ENCODE results near the gene LAMC2. TPM values are rescaled to one million over a fixed set of nuclear protein-coding genes. Genes with fewer than 3 reads are reported as not detected.

The LAMC2 gene
- total RNA-seq, 5 donors from 2014 or later (not counting 1 experiment from before 2014, with no cell fraction given): 0.03 to 0.15 (median 0.09) TPM; not detected in 2

DNA sequence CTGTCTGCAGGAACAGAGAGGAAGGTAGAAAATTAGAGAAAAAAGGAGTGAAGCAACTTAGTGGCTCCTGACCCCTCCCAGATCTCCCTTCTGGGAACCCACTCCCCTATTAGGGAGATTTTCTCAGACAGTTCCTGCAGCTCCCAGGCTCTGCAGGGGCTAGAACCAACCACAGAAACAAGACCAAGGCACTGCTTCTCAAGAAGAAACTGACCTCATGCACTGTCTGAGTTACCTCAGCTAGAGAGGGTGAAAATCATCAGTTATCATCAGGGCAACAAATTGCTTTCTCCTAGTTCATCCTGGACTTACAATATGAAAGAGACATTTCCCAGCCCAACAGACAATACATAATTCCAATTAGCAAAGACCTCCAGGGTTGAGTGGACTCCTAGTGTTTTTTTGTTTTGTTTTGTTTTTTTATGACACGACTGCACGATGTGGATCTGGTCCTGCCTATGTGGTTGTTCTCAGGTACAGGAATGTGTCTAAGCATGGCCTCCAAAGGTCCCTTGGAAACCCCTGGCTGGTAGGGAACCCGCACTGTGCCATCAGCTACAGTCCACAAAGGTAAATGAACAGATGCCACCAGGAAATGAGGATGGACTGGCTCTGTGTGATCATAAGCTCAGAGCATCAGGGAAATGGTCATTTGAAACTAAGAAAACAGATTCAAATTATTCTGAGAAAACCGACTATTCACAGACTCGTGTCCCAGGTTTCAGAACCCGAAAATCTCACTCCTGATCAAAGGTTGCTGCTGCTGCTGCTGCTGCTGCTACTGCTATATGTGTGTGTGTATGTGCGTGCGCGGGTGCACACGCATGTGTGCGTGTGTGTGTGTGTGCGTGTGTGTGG, 65.3 kb downstream of the LAMC2 start:
- H3K27ac Mint-ChIP-seq: no peak overlapping the region
- CTCF ChIA-PET: no interaction called here
- POLR2A ChIA-PET: no interaction called here

DNA sequence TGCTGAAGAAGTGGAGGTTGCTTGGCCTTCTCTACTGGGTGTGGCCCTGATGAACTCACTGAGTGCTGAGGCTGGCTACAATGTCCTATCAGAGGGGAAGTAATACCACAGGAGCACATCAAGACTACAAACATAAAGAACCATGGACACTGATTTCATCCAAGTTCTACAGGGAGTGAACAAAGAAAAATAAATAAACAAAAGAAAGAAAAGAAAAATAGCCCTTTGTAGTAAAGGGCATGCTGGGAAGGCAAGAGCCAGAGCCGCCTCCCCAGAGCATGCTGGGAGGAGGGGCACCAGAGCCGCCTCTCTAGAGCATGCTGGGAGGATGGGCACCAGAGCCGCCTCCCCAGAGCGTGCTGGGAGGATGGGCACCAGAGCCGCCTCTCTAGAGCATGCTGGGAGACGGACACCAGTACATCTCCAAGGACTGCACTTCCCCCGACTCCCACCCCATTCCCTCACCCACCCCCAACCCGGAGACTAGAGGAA, 65.9 kb downstream of the LAMC2 start:
- Mint-ChIP-seq H3K27me3 (peaks cover 10 to 14% of the 10 kb centered on the region in 2 donors), H3K27ac (no peak overlapping the region), H3K36me3 (no peaks in the 10 kb centered on the region), H3K4me3 (no peak overlapping the region), H3K9me3 (peaks cover 0 to 3% (median 0%) of the 10 kb centered on the region in 3 donors), H3K4me1 (no peaks in the 10 kb centered on the region)
- ChIA-PET CTCF (no interaction called here), POLR2A (no interaction called here)
- H3K36me3 ChIP-seq (ENCODE audit: control insufficient read depth in 2 of 2, extremely low read depth in 1 of 2, insufficient read depth in 1 of 2, low read length in 1 of 2): no peaks in the 10 kb centered on the region
- no peak for DNase-seq
- H3K4me3 ChIP-seq (ENCODE audit: control insufficient read depth in 1 of 2, extremely low read depth in 1 of 2, low read length in 1 of 2): no peak overlapping the region
- no peak for ATAC-seq (replicated peaks in 1 of 4)
- no peaks in the 10 kb centered on the region for H3K9me3 ChIP-seq
- H3K27me3 ChIP-seq (replicated peaks in 1 of 2; ENCODE audit: control insufficient read depth in 2 of 2, extremely low read depth in 1 of 2, insufficient read depth in 2 of 2, low read length in 1 of 2): peaks cover 0 to 6% of the 10 kb centered on the region in 2 experiments
- H3K4me1 ChIP-seq (ENCODE audit: control insufficient read depth in 1 of 2, extremely low read depth in 1 of 2, insufficient read depth in 2 of 2, low read length in 2 of 2): no peaks in the 10 kb centered on the region
- no peak overlapping the region for H3K27ac ChIP-seq (ENCODE audit: low read length)
- WGBS (ENCODE audit: insufficient coverage): 71% methylated on average over 1 of the region's 8 CpGs

More for the DNA sequence above, 65.3 kb downstream of the LAMC2 start:
- Mint-ChIP-seq H3K9me3 (peaks cover 0 to 3% (median 0%) of the 10 kb centered on the region in 3 donors), H3K36me3 (no peaks in the 10 kb centered on the region), H3K4me3 (no peak overlapping the region), H3K27me3 (peaks cover 12 to 14% of the 10 kb centered on the region in 2 donors), H3K4me1 (no peaks in the 10 kb centered on the region)
- Histone ChIP-seq H3K4me1 (ENCODE audit: control insufficient read depth in 1 of 2, extremely low read depth in 1 of 2, insufficient read depth in 2 of 2, low read length in 2 of 2) (no peaks in the 10 kb centered on the region), H3K27ac (ENCODE audit: low read length) (no peak overlapping the region), H3K9me3 (no peaks in the 10 kb centered on the region), H3K27me3 (replicated peaks in 1 of 2; ENCODE audit: control insufficient read depth in 2 of 2, extremely low read depth in 1 of 2, insufficient read depth in 2 of 2, low read length in 1 of 2) (peaks cover 0 to 6% of the 10 kb centered on the region in 2 experiments), H3K36me3 (ENCODE audit: control insufficient read depth in 2 of 2, extremely low read depth in 1 of 2, insufficient read depth in 1 of 2, low read length in 1 of 2) (no peaks in the 10 kb centered on the region), H3K4me3 (ENCODE audit: control insufficient read depth in 1 of 2, extremely low read depth in 1 of 2, low read length in 1 of 2) (no peak overlapping the region)
- ATAC-seq (replicated peaks in 1 of 4) (no peak), DNase-seq (no peak)
- 94% methylated on average over 11 of the region's 12 CpGs for WGBS (ENCODE audit: insufficient coverage)

DNA sequence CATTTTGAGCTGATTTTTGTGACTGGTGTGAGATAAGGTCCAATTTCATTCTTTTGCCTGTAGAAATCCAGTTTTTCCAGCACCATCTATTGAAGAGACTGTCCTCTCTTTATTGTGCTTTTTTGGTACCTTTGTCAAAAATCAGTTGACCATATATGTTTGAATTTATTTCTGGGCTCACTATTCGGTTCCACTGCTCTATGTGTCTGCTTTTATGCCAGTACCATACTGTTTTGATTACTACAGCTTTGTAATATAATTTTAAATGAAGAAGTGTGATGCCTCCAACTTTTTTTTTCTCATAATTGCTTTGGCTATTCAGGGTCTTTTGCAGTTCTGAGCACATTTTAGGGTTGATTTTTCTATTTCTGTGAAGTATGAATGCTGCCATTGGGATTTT, 69.0 kb downstream of the LAMC2 start:
- no peaks in the 10 kb centered on the region for H3K36me3 Mint-ChIP-seq
- WGBS (ENCODE audit: insufficient coverage): no CpG with 5 or more reads among the region's 1 CpG
- H3K4me3 Mint-ChIP-seq: no peak overlapping the region
- no peak overlapping the region for H3K27ac ChIP-seq (ENCODE audit: low read length)
- H3K27me3 ChIP-seq (replicated peaks in 1 of 2; ENCODE audit: control insufficient read depth in 2 of 2, extremely low read depth in 1 of 2, insufficient read depth in 2 of 2, low read length in 1 of 2): peaks cover 4 to 6% of the 10 kb centered on the region in 2 experiments
- no peaks in the 10 kb centered on the region for H3K4me1 Mint-ChIP-seq
- H3K4me1 ChIP-seq (ENCODE audit: control insufficient read depth in 1 of 2, extremely low read depth in 1 of 2, insufficient read depth in 2 of 2, low read length in 2 of 2): no peaks in the 10 kb centered on the region
- DNase-seq: no peak
- no peak overlapping the region for H3K27ac Mint-ChIP-seq
- H3K27me3 Mint-ChIP-seq: peaks cover 5 to 18% of the 10 kb centered on the region in 2 donors
- CTCF ChIA-PET: interaction anchor here (0.6 to 0.9 kb wide), 2 partner anchors 9 to 325 kb away, joined by 3 to 4 read pairs; no protein-coding TSS in a partner anchor
- no peak for ATAC-seq (replicated peaks in 1 of 4)
- H3K36me3 ChIP-seq (ENCODE audit: control insufficient read depth in 2 of 2, extremely low read depth in 1 of 2, insufficient read depth in 1 of 2, low read length in 1 of 2): no peaks in the 10 kb centered on the region
- no peak overlapping the region for H3K4me3 ChIP-seq (ENCODE audit: control insufficient read depth in 1 of 2, extremely low read depth in 1 of 2, low read length in 1 of 2)
- no peaks in the 10 kb centered on the region for H3K9me3 ChIP-seq
- H3K9me3 Mint-ChIP-seq: peaks cover 0 to 3% (median 0%) of the 10 kb centered on the region in 3 donors
- POLR2A ChIA-PET: no interaction called here

GRCh38 chr1:183259924-183260323, 73.9 kb downstream of the LAMC2 start:
- H3K36me3 ChIP-seq (ENCODE audit: control insufficient read depth in 2 of 2, extremely low read depth in 1 of 2, insufficient read depth in 1 of 2, low read length in 1 of 2): no peaks in the 10 kb centered on the region
- DNase-seq (no peak), ATAC-seq (replicated peaks in 1 of 4) (no peak)
- H3K9me3 ChIP-seq: no peaks in the 10 kb centered on the region
- ChIA-PET CTCF (no interaction called here), POLR2A (no interaction called here)
- no peaks in the 10 kb centered on the region for H3K9me3 Mint-ChIP-seq
- H3K27ac Mint-ChIP-seq: no peak overlapping the region
- H3K4me3 ChIP-seq (ENCODE audit: control insufficient read depth in 1 of 2, extremely low read depth in 1 of 2, low read length in 1 of 2): no peak overlapping the region
- H3K27me3 Mint-ChIP-seq: peaks cover 19 to 22% of the 10 kb centered on the region in 2 donors
- no peak overlapping the region for H3K27ac ChIP-seq (ENCODE audit: low read length)
- H3K4me1 ChIP-seq (ENCODE audit: control insufficient read depth in 1 of 2, extremely low read depth in 1 of 2, insufficient read depth in 2 of 2, low read length in 2 of 2): no peaks in the 10 kb centered on the region
- 92% methylated on average over 2 of the region's 5 CpGs for WGBS (ENCODE audit: insufficient coverage)
- no peak overlapping the region for H3K4me3 Mint-ChIP-seq
- H3K4me1 Mint-ChIP-seq: no peaks in the 10 kb centered on the region
- H3K27me3 ChIP-seq (replicated peaks in 1 of 2; ENCODE audit: control insufficient read depth in 2 of 2, extremely low read depth in 1 of 2, insufficient read depth in 2 of 2, low read length in 1 of 2): peaks cover 3 to 4% of the 10 kb centered on the region in 2 experiments
- H3K36me3 Mint-ChIP-seq: no peaks in the 10 kb centered on the region

GRCh38 chr1:183262628-183263200, 76.7 kb downstream of the LAMC2 start:
- WGBS (ENCODE audit: insufficient coverage): 86% methylated on average over 1 of the region's 5 CpGs
- no peak overlapping the region for H3K4me3 Mint-ChIP-seq
- CTCF ChIA-PET: interaction anchor here in 1 of 2 donors (0.5 kb wide), 1 partner anchor 501 kb away, joined by 3 read pairs; no protein-coding TSS in a partner anchor
- ATAC-seq (replicated peaks in 1 of 4) (no peak), DNase-seq (no peak)
- H3K36me3 Mint-ChIP-seq: no peaks in the 10 kb centered on the region
- Histone ChIP-seq H3K4me3 (ENCODE audit: control insufficient read depth in 1 of 2, extremely low read depth in 1 of 2, low read length in 1 of 2) (no peak overlapping the region), H3K27me3 (replicated peaks in 1 of 2; ENCODE audit: control insufficient read depth in 2 of 2, extremely low read depth in 1 of 2, insufficient read depth in 2 of 2, low read length in 1 of 2) (peaks cover 3 to 4% of the 10 kb centered on the region in 2 experiments), H3K4me1 (ENCODE audit: control insufficient read depth in 1 of 2, extremely low read depth in 1 of 2, insufficient read depth in 2 of 2, low read length in 2 of 2) (no peaks in the 10 kb centered on the region), H3K27ac (ENCODE audit: low read length) (no peak overlapping the region), H3K36me3 (ENCODE audit: control insufficient read depth in 2 of 2, extremely low read depth in 1 of 2, insufficient read depth in 1 of 2, low read length in 1 of 2) (no peaks in the 10 kb centered on the region), H3K9me3 (no peaks in the 10 kb centered on the region)
- no peaks in the 10 kb centered on the region for H3K9me3 Mint-ChIP-seq
- H3K27ac Mint-ChIP-seq: no peak overlapping the region
- no peaks in the 10 kb centered on the region for H3K4me1 Mint-ChIP-seq
- POLR2A ChIA-PET: no interaction called here
- peaks cover 19 to 30% of the 10 kb centered on the region in 2 donors for H3K27me3 Mint-ChIP-seq

DNA sequence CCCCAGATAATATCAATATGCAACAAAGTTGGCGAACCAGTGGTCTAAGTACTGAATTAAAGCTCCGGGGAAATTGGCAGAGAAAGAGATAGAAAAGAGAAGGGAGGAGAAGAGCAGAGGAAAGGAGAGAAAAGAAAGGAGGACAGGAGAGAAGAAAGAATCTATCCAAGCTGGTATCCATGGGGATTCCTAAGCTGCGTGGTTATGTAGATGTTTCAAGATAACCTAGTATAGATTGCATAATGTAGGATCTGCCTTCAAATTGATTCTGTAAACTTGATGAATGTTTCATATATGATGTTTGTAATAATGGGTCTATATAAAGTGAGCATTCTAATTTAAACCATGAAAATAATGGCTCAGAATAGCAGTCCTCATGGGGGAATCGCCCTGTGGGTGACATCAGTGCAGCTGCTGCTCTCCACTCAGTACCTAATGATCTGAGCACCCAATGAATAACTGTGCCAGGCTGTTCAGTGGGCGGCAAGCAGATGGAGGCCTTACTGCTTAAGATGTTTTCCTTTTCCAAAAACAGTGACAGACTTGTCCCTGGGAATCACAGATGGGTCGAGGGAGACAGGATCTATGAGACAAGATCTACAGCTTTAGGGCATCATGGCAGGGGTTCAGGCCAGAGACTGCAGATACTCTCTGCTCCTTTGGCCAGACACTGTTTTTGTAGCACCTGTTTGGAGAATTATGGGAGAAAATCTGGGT, 78.0 kb downstream of the LAMC2 start:
- ChIA-PET CTCF (no interaction called here), POLR2A (no interaction called here)
- Histone ChIP-seq H3K4me1 (ENCODE audit: control insufficient read depth in 1 of 2, extremely low read depth in 1 of 2, insufficient read depth in 2 of 2, low read length in 2 of 2) (no peaks in the 10 kb centered on the region), H3K4me3 (ENCODE audit: control insufficient read depth in 1 of 2, extremely low read depth in 1 of 2, low read length in 1 of 2) (no peak overlapping the region), H3K27me3 (replicated peaks in 1 of 2; ENCODE audit: control insufficient read depth in 2 of 2, extremely low read depth in 1 of 2, insufficient read depth in 2 of 2, low read length in 1 of 2) (peaks cover 1 to 3% of the 10 kb centered on the region in 2 experiments), H3K27ac (ENCODE audit: low read length) (no peak overlapping the region), H3K36me3 (ENCODE audit: control insufficient read depth in 2 of 2, extremely low read depth in 1 of 2, insufficient read depth in 1 of 2, low read length in 1 of 2) (no peaks in the 10 kb centered on the region), H3K9me3 (no peaks in the 10 kb centered on the region)
- ATAC-seq (replicated peaks in 1 of 4) (no peak), DNase-seq (no peak)
- Mint-ChIP-seq H3K27ac (no peak overlapping the region), H3K4me3 (no peak overlapping the region), H3K27me3 (peaks cover 19 to 24% of the 10 kb centered on the region in 2 donors), H3K36me3 (no peaks in the 10 kb centered on the region), H3K4me1 (no peaks in the 10 kb centered on the region), H3K9me3 (no peaks in the 10 kb centered on the region)
- WGBS (ENCODE audit: insufficient coverage): 42% methylated on average over 3 of the region's 6 CpGs

All from T-cell (primary cell).